GM15510 (cell line): ENCODE data around the gene RSL24D1.

Source experiments
- POLR2A ChIP-seq: IDR thresholded peaks from 3 replicates; pipeline ENCODE4 v1.6.1; 2011; ENCODE audit warnings: borderline replicate concordance; ENCODE audit not compliant: insufficient read length; ENCODE audit errors: extremely low read depth

The RSL24D1 gene

GRCh38 chr15:55224892-55225291 is 28.2 kb upstream of the RSL24D1 start:
- TF ChIP-seq POLR2A: no peak

- no peak for TF ChIP-seq POLR2A
Observed at GRCh38 chr15:55222588-55222987, 25.8 kb upstream of the RSL24D1 start.

GRCh38 chr15:55221090-55222011 is 24.6 kb upstream of the RSL24D1 start:
- no peak for TF ChIP-seq POLR2A

GRCh38 chr15:55220606-55221005 is 23.9 kb upstream of the RSL24D1 start:
- TF ChIP-seq POLR2A: no peak

GRCh38 chr15:55218056-55218455 is 21.3 kb upstream of the RSL24D1 start:
- no peak for TF ChIP-seq POLR2A

GRCh38 chr15:55204464-55204863 is 7.7 kb upstream of the RSL24D1 start:
- no peak for TF ChIP-seq POLR2A

GRCh38 chr15:55202206-55202605 is 5.5 kb upstream of the RSL24D1 start:
- no peak for TF ChIP-seq POLR2A

GRCh38 chr15:55198706-55199105 is 2.0 kb upstream of the RSL24D1 start:
- no peak for TF ChIP-seq POLR2A

GRCh38 chr15:55197719-55198118 is 978 bp upstream of the RSL24D1 start:
- TF ChIP-seq POLR2A: no peak

- no peak for TF ChIP-seq POLR2A
Observed at GRCh38 chr15:55197362-55197705, 593 bp upstream of the RSL24D1 start.

GRCh38 chr15:55195996-55196395 is 745 bp downstream of the RSL24D1 start:
- TF ChIP-seq POLR2A: no peak

GRCh38 chr15:55194256-55194655 is 2.5 kb downstream of the RSL24D1 start:
- TF ChIP-seq POLR2A: no peak

- no peak for TF ChIP-seq POLR2A
Observed at GRCh38 chr15:55186331-55186730, 10.4 kb downstream of the RSL24D1 start.

- TF ChIP-seq POLR2A: no peak
Observed at GRCh38 chr15:55183679-55184078, 13.1 kb downstream of the RSL24D1 start.

GRCh38 chr15:55179141-55179540 is 17.6 kb downstream of the RSL24D1 start:
- TF ChIP-seq POLR2A: no peak

GRCh38 chr15:55170361-55170760 is 26.4 kb downstream of the RSL24D1 start:
- TF ChIP-seq POLR2A: no peak
